Activated T-helper 2 cell treated with anti-CD3 and anti-CD28 coated beads, Interferon-gamma antibody, Interleukin-2, Interleukin-4, amounts not matched to agents 10 μg/mL and 5 μg/mL and 100 μg/mL, durations not matched to agents 14 hours and 24 hours and 36 hours (primary cell): ENCODE results near the gene PKP3. TPM values are rescaled to one million over a fixed set of nuclear protein-coding genes. Genes with fewer than 3 reads are reported as not detected.
A peak's percentile ranks its signal among the peaks of the same experiment; 100 is the strongest.
"Not testable (repeated sequence)": the region's sequence is repeated elsewhere in the genome, so short reads cannot be mapped to it uniquely, and the experiment has no call there.

Source experiments
- DNase-seq: peaks from one replicate; pipeline ENCODE4 v3.0.0; 2021; ENCODE audit warnings: low spot score
- H3K27ac Mint-ChIP-seq: one replicate; pipeline ENCODE4 v1.8.0; 2021; ENCODE audit warnings: mixed read lengths
- H3K27me3 Mint-ChIP-seq: one replicate; pipeline ENCODE4 v1.8.0; 2021; ENCODE audit warnings: low read depth, mixed read lengths
- H3K36me3 Mint-ChIP-seq: one replicate; pipeline ENCODE4 v1.8.0; 2021; ENCODE audit warnings: low read depth, mixed read lengths
- H3K4me1 Mint-ChIP-seq: one replicate; pipeline ENCODE4 v1.8.0; 2021; ENCODE audit warnings: low read depth, mixed read lengths
- H3K4me3 Mint-ChIP-seq: one replicate; pipeline ENCODE4 v1.8.0; 2021; ENCODE audit warnings: low read depth, mild to moderate bottlenecking, moderate library complexity, mixed read lengths
- H3K9me3 Mint-ChIP-seq: one replicate; pipeline ENCODE4 v1.8.0; 2021; ENCODE audit warnings: mixed read lengths
- intact Hi-C: fragments of 100-400 bp; cut with micrococcal nuclease; formaldehyde crosslinking; loops from one replicate; pipeline ENCODE4 v1.15.1; 2023
- total RNA-seq: library from RNA; stranded (reverse); gene quantifications from 2 replicates; pipeline ENCODE4 v1.2.3, GENCODE V29; 2022

The PKP3 gene
- total RNA-seq, 1 donor from 2014 or later = not detected

- H3K4me1 Mint-ChIP-seq = peaks cover 10% of the 10 kb centered on the region
These were observed 24.6 kb downstream of the PKP3 start for GRCh38 chr11:418343-419247.

GRCh38 chr11:419248-420005 lies 25.4 kb downstream of the PKP3 start:
- Mint-ChIP-seq H3K4me3 (no peak overlapping the region), H3K36me3 (peaks cover 9% of the 10 kb centered on the region), H3K9me3 (no peaks in the 10 kb centered on the region), H3K27me3 (no peaks in the 10 kb centered on the region), H3K27ac (no peak overlapping the region), H3K4me1 (peaks cover 8% of the 10 kb centered on the region)
- DNase-seq = no peak
- intact Hi-C loops = no loop called here

More at GRCh38 chr11:418343-419247, 24.6 kb downstream of the PKP3 start:
- H3K36me3 Mint-ChIP-seq = peaks cover 6% of the 10 kb centered on the region
- no peaks in the 10 kb centered on the region for H3K9me3 Mint-ChIP-seq
- intact Hi-C loops = no loop called here
- no peaks in the 10 kb centered on the region for H3K27me3 Mint-ChIP-seq
- DNase-seq = no peak
- no peak overlapping the region for H3K27ac Mint-ChIP-seq
- no peak overlapping the region for H3K4me3 Mint-ChIP-seq

GRCh38 chr11:420054-420910 lies 26.3 kb downstream of the PKP3 start:
- Mint-ChIP-seq H3K4me1 (peaks cover 6% of the 10 kb centered on the region), H3K36me3 (peaks cover 14% of the 10 kb centered on the region), H3K27ac (no peak overlapping the region), H3K9me3 (no peaks in the 10 kb centered on the region), H3K27me3 (no peaks in the 10 kb centered on the region), H3K4me3 (no peak overlapping the region)
- intact Hi-C loops = no loop called here
- peak; percentile 7 for DNase-seq

GRCh38 chr11:420911-421321 lies 26.9 kb downstream of the PKP3 start:
- intact Hi-C loops = no loop called here
- H3K36me3 Mint-ChIP-seq = peaks cover 16% of the 10 kb centered on the region
- H3K4me1 Mint-ChIP-seq = peaks cover 4% of the 10 kb centered on the region
- H3K27me3 Mint-ChIP-seq = no peaks in the 10 kb centered on the region
- H3K4me3 Mint-ChIP-seq = no peak overlapping the region
- DNase-seq = no peak
- no peaks in the 10 kb centered on the region for H3K9me3 Mint-ChIP-seq
- no peak overlapping the region for H3K27ac Mint-ChIP-seq

- no peak overlapping the region for H3K27ac Mint-ChIP-seq
- H3K27me3 Mint-ChIP-seq = no peaks in the 10 kb centered on the region
- H3K36me3 Mint-ChIP-seq = peaks cover 16% of the 10 kb centered on the region
- no peak for DNase-seq
- no peaks in the 10 kb centered on the region for H3K9me3 Mint-ChIP-seq
- H3K4me3 Mint-ChIP-seq = no peak overlapping the region
- intact Hi-C loops = no loop called here
- H3K4me1 Mint-ChIP-seq = no peaks in the 10 kb centered on the region
These were observed 28.2 kb downstream of the PKP3 start for GRCh38 chr11:422249-422656.

- peaks cover 18% of the 10 kb centered on the region for H3K36me3 Mint-ChIP-seq
- intact Hi-C loops = no loop called here
- no peaks in the 10 kb centered on the region for H3K27me3 Mint-ChIP-seq
- no peaks in the 10 kb centered on the region for H3K9me3 Mint-ChIP-seq
- H3K4me1 Mint-ChIP-seq = no peaks in the 10 kb centered on the region
- no peak overlapping the region for H3K4me3 Mint-ChIP-seq
- H3K27ac Mint-ChIP-seq = no peak overlapping the region
- no peak for DNase-seq
These were observed 30.2 kb downstream of the PKP3 start for GRCh38 chr11:424232-424631.

GRCh38 chr11:424766-425165 lies 30.8 kb downstream of the PKP3 start:
- DNase-seq, H3K4me3 Mint-ChIP-seq, H3K27me3 Mint-ChIP-seq, H3K27ac Mint-ChIP-seq, H3K4me1 Mint-ChIP-seq, intact Hi-C loops, H3K9me3 Mint-ChIP-seq: not testable (repeated sequence)
- H3K36me3 Mint-ChIP-seq = peaks cover 21% of the 10 kb centered on the region

GRCh38 chr11:425301-425700 lies 31.3 kb downstream of the PKP3 start:
- no peaks in the 10 kb centered on the region for H3K27me3 Mint-ChIP-seq
- H3K9me3 Mint-ChIP-seq = no peaks in the 10 kb centered on the region
- no peak overlapping the region for H3K4me3 Mint-ChIP-seq
- H3K4me1 Mint-ChIP-seq = no peaks in the 10 kb centered on the region
- H3K27ac Mint-ChIP-seq = no peak overlapping the region
- DNase-seq = no peak
- intact Hi-C loops = no loop called here
- H3K36me3 Mint-ChIP-seq = peaks cover 21% of the 10 kb centered on the region

- Mint-ChIP-seq H3K27me3 (no peaks in the 10 kb centered on the region), H3K36me3 (peaks cover 21% of the 10 kb centered on the region), H3K4me1 (no peaks in the 10 kb centered on the region), H3K27ac (no peak overlapping the region), H3K4me3 (no peak overlapping the region), H3K9me3 (no peaks in the 10 kb centered on the region)
- intact Hi-C loops = no loop called here
- DNase-seq = no peak
These were observed 32.8 kb downstream of the PKP3 start for GRCh38 chr11:426851-427250.

GRCh38 chr11:428295-428694 lies 34.3 kb downstream of the PKP3 start:
- Mint-ChIP-seq H3K4me3 (no peak overlapping the region), H3K27me3 (no peaks in the 10 kb centered on the region), H3K27ac (no peak overlapping the region), H3K4me1 (no peaks in the 10 kb centered on the region), H3K36me3 (peaks cover 17% of the 10 kb centered on the region), H3K9me3 (no peaks in the 10 kb centered on the region)
- DNase-seq = no peak
- intact Hi-C loops = no loop called here

- no peaks in the 10 kb centered on the region for H3K9me3 Mint-ChIP-seq
- no peak overlapping the region for H3K4me3 Mint-ChIP-seq
- no peak overlapping the region for H3K27ac Mint-ChIP-seq
- no peak for DNase-seq
- H3K27me3 Mint-ChIP-seq = no peaks in the 10 kb centered on the region
- H3K4me1 Mint-ChIP-seq = no peaks in the 10 kb centered on the region
- peaks cover 16% of the 10 kb centered on the region for H3K36me3 Mint-ChIP-seq
- intact Hi-C loops = no loop called here
These were observed 35.4 kb downstream of the PKP3 start for GRCh38 chr11:429391-429790.

GRCh38 chr11:429931-430456 lies 36.0 kb downstream of the PKP3 start:
- H3K27me3 Mint-ChIP-seq = no peaks in the 10 kb centered on the region

More at GRCh38 chr11:429931-430456, 36.0 kb downstream of the PKP3 start:
- Mint-ChIP-seq H3K36me3 (peaks cover 12% of the 10 kb centered on the region), H3K9me3 (no peaks in the 10 kb centered on the region), H3K4me1 (no peaks in the 10 kb centered on the region), H3K27ac (no peak overlapping the region), H3K4me3 (no peak overlapping the region)
- intact Hi-C loops = no loop called here
- DNase-seq = no peak
